ENCODE results near the gene BRF1. TPM values are rescaled to one million over a fixed set of nuclear protein-coding genes. Genes with fewer than 3 reads are reported as not detected.
A peak's percentile ranks its signal among the peaks of the same experiment; 100 is the strongest.

Gene BRF1
- total and polyA plus RNA-seq, 2 of the 8 experiments (the other 6 are each of a cell fraction or from before 2014, with no cell fraction given): 7.7 to 18.3 TPM

GRCh38 chr14:105307052-105307727 is 6.4 kb upstream of the BRF1 start (continued):
- no peak for TF ChIP-seq SP4 (IDR thresholded peaks at IDR 0.05; ENCODE audit: low read length)
- TF ChIP-seq KDM5A (IDR thresholded peaks at IDR 0.05; ENCODE audit: low read length): no peak
- no peak for TF ChIP-seq CHD2 (IDR thresholded peaks at IDR 0.05; ENCODE audit: low read length)
- 0 out of 2 replicates have a peak, but pooled peaks have one; percentile 15 for TF ChIP-seq TEAD4 (IDR thresholded peaks at IDR 0.05; ENCODE audit: low read depth, low read length)
- no peak for TF ChIP-seq E2F6 (IDR thresholded peaks at IDR 0.05)
- no peak for TF ChIP-seq SRF (IDR thresholded peaks at IDR 0.05; ENCODE audit: low read depth, low read length)
- TF ChIP-seq MAFK (IDR thresholded peaks at IDR 0.05; ENCODE audit: low read depth, low read length): no peak
- no peak for TF ChIP-seq JUN (IDR thresholded peaks at IDR 0.05; ENCODE audit: low read depth, low read length)
- TF ChIP-seq CHD7 (IDR thresholded peaks at IDR 0.05; ENCODE audit: insufficient replicate concordance, low read length): no peak
